Colonic mucosa (tissue), 4 donors: ENCODE data around the gene CACNA1A. TPM values are rescaled to one million over a fixed set of nuclear protein-coding genes. Genes with fewer than 3 reads are reported as not detected.

Experiments used
- DNase-seq: peaks from one replicate; pipeline ENCODE4 v3.0.0-alpha.2; 2020
- H3K27ac ChIP-seq: fragments of 200-600 bp; one replicate; pipeline ENCODE4 v1.8.0; 2021
- H3K27me3 ChIP-seq: fragments of 200-600 bp; one replicate; pipeline ENCODE4 v1.8.0; 2021
- H3K36me3 ChIP-seq: fragments of 200-600 bp; one replicate; pipeline ENCODE4 v1.8.0; 2021
- H3K4me1 ChIP-seq: fragments of 200-600 bp; one replicate; pipeline ENCODE4 v1.8.0; 2021; ENCODE audit warnings: mild to moderate bottlenecking
- H3K4me3 ChIP-seq: fragments of 200-600 bp; one replicate; pipeline ENCODE4 v1.8.0; 2021
- H3K9ac ChIP-seq, 2 donors: one replicate each; pipeline ENCODE4 v1.7.0; 2013; ENCODE audit warnings: control low read depth in 2 of 2, low read depth in 2 of 2, low read length in 2 of 2
- H3K9me3 ChIP-seq: fragments of 200-600 bp; one replicate; pipeline ENCODE4 v1.8.0; 2021
- CTCF ChIP-seq: fragments of 200-600 bp; IDR thresholded peaks from one replicate; pipeline ENCODE4 v1.8.0; 2022; ENCODE audit warnings: antibody characterized with exemption, mild to moderate bottlenecking
- intact Hi-C: fragments of 100-400 bp; cut with DNase I; formaldehyde crosslinking; loops from one replicate; pipeline ENCODE4 v1.14.1; 2022
- total RNA-seq, 2 donors: library from RNA; stranded (reverse); fragmentation: NEBNext Ultra II Directional in 1 of 2; extraction: Animal tissue kit (Norgen Biotek cat#: 25700) in 1 of 2; gene quantifications; one replicate each; pipeline ENCODE4 v1.2.1, GENCODE V29; 2021
- donor health status: healthy.
- donor health status: DM: no; HTN: no; CAD: no.
- donor health status: DM: no; HTN: no; CAD: no.

The CACNA1A gene
- total RNA-seq, 2 donors from 2014 or later, result 4.9 to 6.1 TPM

GRCh38 chr19:13252569-13253335 is 253.5 kb downstream of the CACNA1A start:
- DNase-seq, result no peak
- Histone ChIP-seq H3K27me3 (no peaks in the 10 kb centered on the region), H3K36me3 (no peaks in the 10 kb centered on the region), H3K4me3 (no peak overlapping the region), H3K27ac (no peak overlapping the region), H3K4me1 (no peaks in the 10 kb centered on the region), H3K9me3 (no peaks in the 10 kb centered on the region), H3K9ac (no peak overlapping the region)
- no peak for TF ChIP-seq CTCF
- intact Hi-C loops, result no loop called here

- Histone ChIP-seq H3K4me3 (no peak overlapping the region), H3K27ac (no peak overlapping the region), H3K9me3 (no peaks in the 10 kb centered on the region), H3K36me3 (no peaks in the 10 kb centered on the region), H3K4me1 (no peaks in the 10 kb centered on the region), H3K9ac (no peak overlapping the region), H3K27me3 (no peaks in the 10 kb centered on the region)
- no peak for DNase-seq
- no peak for TF ChIP-seq CTCF
- intact Hi-C loops, result no loop called here
Observed at GRCh38 chr19:13244920-13245319, 261.4 kb downstream of the CACNA1A start.

GRCh38 chr19:13241231-13242104 is 264.8 kb downstream of the CACNA1A start:
- Histone ChIP-seq H3K9me3 (no peaks in the 10 kb centered on the region), H3K4me3 (no peak overlapping the region), H3K27me3 (no peaks in the 10 kb centered on the region), H3K27ac (no peak overlapping the region), H3K36me3 (no peaks in the 10 kb centered on the region), H3K4me1 (no peaks in the 10 kb centered on the region), H3K9ac (no peak overlapping the region)
- intact Hi-C loops, result no loop called here
- no peak for TF ChIP-seq CTCF
- no peak for DNase-seq

- TF ChIP-seq CTCF, result no peak
- no peaks in the 10 kb centered on the region for H3K4me1 ChIP-seq
Observed at GRCh38 chr19:13240312-13241022, 265.8 kb downstream of the CACNA1A start.

GRCh38 chr19:13238891-13239534 is 267.3 kb downstream of the CACNA1A start:
- H3K27me3 ChIP-seq, result no peaks in the 10 kb centered on the region
- H3K4me1 ChIP-seq, result no peaks in the 10 kb centered on the region
- H3K4me3 ChIP-seq, result no peak overlapping the region
- H3K36me3 ChIP-seq, result no peaks in the 10 kb centered on the region
- no peak overlapping the region for H3K9ac ChIP-seq
- DNase-seq, result no peak
- no peak for TF ChIP-seq CTCF
- H3K9me3 ChIP-seq, result no peaks in the 10 kb centered on the region
- no peak overlapping the region for H3K27ac ChIP-seq
- intact Hi-C loops, result no loop called here

More at GRCh38 chr19:13240312-13241022, 265.8 kb downstream of the CACNA1A start:
- DNase-seq, result no peak
- Histone ChIP-seq H3K9ac (no peak overlapping the region), H3K9me3 (no peaks in the 10 kb centered on the region), H3K27ac (no peak overlapping the region), H3K36me3 (no peaks in the 10 kb centered on the region), H3K27me3 (no peaks in the 10 kb centered on the region), H3K4me3 (no peak overlapping the region)
- intact Hi-C loops, result no loop called here
